Osteoblast (primary cell): ENCODE data around the gene RHOF. TPM values are rescaled to one million over a fixed set of nuclear protein-coding genes. Genes with fewer than 3 reads are reported as not detected.

ENCODE experiments used
- DNase-seq: peaks from one replicate; pipeline ENCODE4 v3.0.0; 2011; ENCODE audit warnings: low spot score, mixed read lengths; ENCODE audit not compliant: insufficient read length; ENCODE audit errors: missing footprints
- H2AFZ ChIP-seq: 2 replicates; pipeline ENCODE4 v1.6.0; 2011; ENCODE audit warnings: mild to moderate bottlenecking, low read length
- H3K27ac ChIP-seq: 2 replicates; pipeline ENCODE4 v1.5.1; 2011; ENCODE audit warnings: mild to moderate bottlenecking, low read depth, low read length, moderate library complexity
- H3K27me3 ChIP-seq: 2 replicates; pipeline ENCODE4 v1.6.0; 2012; ENCODE audit warnings: mild to moderate bottlenecking, control low read depth, inconsistent platforms, low read length, moderate library complexity; ENCODE audit not compliant: insufficient read depth
- H3K36me3 ChIP-seq: 2 replicates; pipeline ENCODE4 v1.5.1; 2011; ENCODE audit warnings: mild to moderate bottlenecking, low read length, control low read depth, moderate library complexity; ENCODE audit not compliant: insufficient read depth
- H3K4me1 ChIP-seq: 2 replicates; pipeline ENCODE4 v1.5.1; 2011; ENCODE audit warnings: mild to moderate bottlenecking, low read length, control low read depth, moderate library complexity; ENCODE audit not compliant: insufficient read depth
- H3K4me2 ChIP-seq: 2 replicates; pipeline ENCODE4 v1.6.0; 2011; ENCODE audit warnings: mild to moderate bottlenecking, low read length; ENCODE audit not compliant: insufficient read depth
- H3K4me3 ChIP-seq: fragments of 200-600 bp; sonication (generic); 3 replicates; pipeline ENCODE4 v1.5.1; 2012; ENCODE audit warnings: mild to moderate bottlenecking, low read length, inconsistent platforms; ENCODE audit not compliant: insufficient read depth
- H3K79me2 ChIP-seq: 2 replicates; pipeline ENCODE4 v1.6.0; 2012; ENCODE audit warnings: mild to moderate bottlenecking, low read length, control low read depth, inconsistent platforms; ENCODE audit not compliant: insufficient read depth
- H3K9me3 ChIP-seq: 2 replicates; pipeline ENCODE4 v1.5.1; 2011; ENCODE audit warnings: low read depth, low read length, control low read depth
- H4K20me1 ChIP-seq: 2 replicates; pipeline ENCODE4 v1.6.0; 2012; ENCODE audit warnings: mild to moderate bottlenecking, low read length, control low read depth; ENCODE audit not compliant: insufficient read depth
- CTCF ChIP-seq: IDR thresholded peaks from 2 replicates; pipeline ENCODE4 v1.5.1; 2011; ENCODE audit warnings: mild to moderate bottlenecking, low read depth, low read length, moderate library complexity; ENCODE audit errors: extremely low read depth
- total RNA-seq: library from RNA; depleted of rRNA; stranded (reverse); fragments of >200 nt; gene quantifications from 2 replicates; pipeline ENCODE4 v1.2.3, GENCODE V29; 2012

RHOF gene
- total RNA-seq, 1 donor: 8.3 TPM

- no peaks in the 10 kb centered on the region for H3K27me3 ChIP-seq
- H2AFZ ChIP-seq: no peak overlapping the region
- no peak for TF ChIP-seq CTCF
- peaks cover 15% of the 10 kb centered on the region for H3K4me1 ChIP-seq
- H3K79me2 ChIP-seq: no peaks in the 10 kb centered on the region
- H3K4me3 ChIP-seq: no peak overlapping the region
- no peak overlapping the region for H3K27ac ChIP-seq
- H3K9me3 ChIP-seq: no peaks in the 10 kb centered on the region
- H3K4me2 ChIP-seq: no peak overlapping the region
- H3K36me3 ChIP-seq: peaks cover 3% of the 10 kb centered on the region
- H4K20me1 ChIP-seq: peaks cover 10% of the 10 kb centered on the region
- peak; percentile 9 for DNase-seq
Measured at GRCh38 chr12:121778567-121779421, 14.7 kb downstream of the RHOF start.

- Histone ChIP-seq H4K20me1 (peaks cover under 1% of the 10 kb centered on the region), H3K4me1 (peaks cover 5% of the 10 kb centered on the region), H3K27me3 (no peaks in the 10 kb centered on the region), H3K4me3 (no peak overlapping the region), H3K4me2 (no peak overlapping the region), H3K79me2 (no peaks in the 10 kb centered on the region), H3K27ac (no peak overlapping the region), H3K9me3 (no peaks in the 10 kb centered on the region), H3K36me3 (peaks cover 3% of the 10 kb centered on the region), H2AFZ (no peak overlapping the region)
- peak; percentile 82 for TF ChIP-seq CTCF
- peak; percentile 97 for DNase-seq
Measured at GRCh38 chr12:121776190-121777098, 17.0 kb downstream of the RHOF start.

GRCh38 chr12:121775501-121775900, 18.0 kb downstream of the RHOF start:
- DNase-seq: peak; percentile 60
- Histone ChIP-seq H3K4me3 (no peak overlapping the region), H3K27me3 (no peaks in the 10 kb centered on the region), H2AFZ (no peak overlapping the region), H3K79me2 (no peaks in the 10 kb centered on the region), H3K9me3 (no peaks in the 10 kb centered on the region), H3K4me2 (no peak overlapping the region), H3K36me3 (peaks cover 3% of the 10 kb centered on the region), H3K27ac (no peak overlapping the region), H4K20me1 (no peaks in the 10 kb centered on the region), H3K4me1 (peaks cover 3% of the 10 kb centered on the region)
- TF ChIP-seq CTCF: no peak
